HG03064 (cell line): ENCODE results near the gene TRIM47.

Experiments used
- ATAC-seq: cut with Tn5 transposase; IDR thresholded peaks from one replicate; pipeline ENCODE4 v1.9.1; 2021; ENCODE audit warnings: low read depth; ENCODE audit not compliant: unreplicated experiment

The TRIM47 gene

GRCh38 chr17:75878174-75878998, at the start of gene TRIM47:
Gene TRIM47, minus strand, starts transcription at chr17:75878581. Its CDS starts 33 bp downstream, at chr17:75878548.
- no peak for ATAC-seq

- no peak for ATAC-seq
Observed at GRCh38 chr17:75927286-75927922, 49.0 kb upstream of the TRIM47 start.

- ATAC-seq: no peak
Observed at GRCh38 chr17:75926456-75926855, 48.1 kb upstream of the TRIM47 start.

GRCh38 chr17:75925912-75926311, 47.5 kb upstream of the TRIM47 start:
- no peak for ATAC-seq

GRCh38 chr17:75925103-75925502, 46.7 kb upstream of the TRIM47 start:
- no peak for ATAC-seq

GRCh38 chr17:75922963-75923874, 44.8 kb upstream of the TRIM47 start:
- no peak for ATAC-seq

- no peak for ATAC-seq
Observed at GRCh38 chr17:75922173-75922961, 44.0 kb upstream of the TRIM47 start.

GRCh38 chr17:75921596-75921995, 43.2 kb upstream of the TRIM47 start:
- ATAC-seq: no peak

GRCh38 chr17:75920045-75920560, 41.7 kb upstream of the TRIM47 start:
- ATAC-seq: no peak

GRCh38 chr17:75919611-75920010, 41.2 kb upstream of the TRIM47 start:
- ATAC-seq: no peak

GRCh38 chr17:75917917-75918445, 39.6 kb upstream of the TRIM47 start:
- ATAC-seq: no peak

GRCh38 chr17:75917141-75917916, 38.9 kb upstream of the TRIM47 start:
- ATAC-seq: no peak

- ATAC-seq: no peak
Observed at GRCh38 chr17:75915268-75915667, 36.9 kb upstream of the TRIM47 start.

GRCh38 chr17:75914643-75915267, 36.4 kb upstream of the TRIM47 start:
- ATAC-seq: no peak

- ATAC-seq: no peak
Observed at GRCh38 chr17:75913537-75914210, 35.3 kb upstream of the TRIM47 start.

GRCh38 chr17:75910699-75911098, 32.3 kb upstream of the TRIM47 start:
- no peak for ATAC-seq

- no peak for ATAC-seq
Observed at GRCh38 chr17:75909812-75910274, 31.5 kb upstream of the TRIM47 start.
